ENCODE data around the gene SPNS2.

DNA sequence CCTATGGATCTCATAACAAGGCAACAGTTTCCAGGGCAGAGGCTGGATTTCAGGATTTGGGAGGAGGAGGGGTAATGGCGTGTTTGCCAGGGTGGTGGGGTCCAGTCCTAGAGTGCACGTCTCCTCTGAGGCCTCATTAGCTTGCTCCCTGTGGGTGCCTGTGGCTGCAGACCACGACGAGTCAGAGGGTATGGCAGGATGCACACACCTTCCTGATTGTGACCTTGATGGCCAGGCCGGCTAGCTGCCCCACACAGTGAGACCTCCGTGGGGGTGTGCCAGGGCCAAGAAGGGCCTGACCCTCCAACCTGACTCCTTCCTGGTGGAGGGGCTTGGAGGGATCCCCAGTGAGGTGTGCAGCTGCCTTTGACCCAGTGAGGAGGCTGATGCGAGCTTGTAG lies 81.6 kb downstream of the SPNS2 start:
- TF ChIP-seq, protein P1, sequence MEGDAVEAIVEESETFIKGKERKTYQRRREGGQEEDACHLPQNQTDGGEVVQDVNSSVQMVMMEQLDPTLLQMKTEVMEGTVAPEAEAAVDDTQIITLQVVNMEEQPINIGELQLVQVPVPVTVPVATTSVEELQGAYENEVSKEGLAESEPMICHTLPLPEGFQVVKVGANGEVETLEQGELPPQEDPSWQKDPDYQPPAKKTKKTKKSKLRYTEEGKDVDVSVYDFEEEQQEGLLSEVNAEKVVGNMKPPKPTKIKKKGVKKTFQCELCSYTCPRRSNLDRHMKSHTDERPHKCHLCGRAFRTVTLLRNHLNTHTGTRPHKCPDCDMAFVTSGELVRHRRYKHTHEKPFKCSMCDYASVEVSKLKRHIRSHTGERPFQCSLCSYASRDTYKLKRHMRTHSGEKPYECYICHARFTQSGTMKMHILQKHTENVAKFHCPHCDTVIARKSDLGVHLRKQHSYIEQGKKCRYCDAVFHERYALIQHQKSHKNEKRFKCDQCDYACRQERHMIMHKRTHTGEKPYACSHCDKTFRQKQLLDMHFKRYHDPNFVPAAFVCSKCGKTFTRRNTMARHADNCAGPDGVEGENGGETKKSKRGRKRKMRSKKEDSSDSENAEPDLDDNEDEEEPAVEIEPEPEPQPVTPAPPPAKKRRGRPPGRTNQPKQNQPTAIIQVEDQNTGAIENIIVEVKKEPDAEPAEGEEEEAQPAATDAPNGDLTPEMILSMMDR (IDR thresholded peaks at IDR 0.05): no peak
- TF ChIP-seq POLR2A (IDR thresholded peaks at IDR 0.05): no peak

All from vagina (tissue), 2 donors.